BJ (cell line): ENCODE measurements around the gene PRKD2. TPM values are rescaled to one million over a fixed set of nuclear protein-coding genes. Genes with fewer than 3 reads are reported as not detected.

ENCODE experiments used
- CTCF ChIA-PET: fragments of 350-600 bp; formaldehyde crosslinking; extraction: SDS; loops from one replicate; lab custom pipeline; 2021; ENCODE audit warnings: antibody characterized with exemption, inconsistent platforms; lab: Yijun Ruan, JAX
- POLR2A ChIA-PET: fragments of 300-600 bp; sonication (Branson Sonifier 250); formaldehyde crosslinking; extraction: SDS; loops from one replicate; lab custom pipeline; 2021; ENCODE audit warnings: antibody characterized with exemption; lab: Charles Lee
- DNase-seq: peaks from one replicate; pipeline ENCODE4 v3.0.0-alpha.2; 2011; ENCODE audit warnings: low read depth
- H3K27me3 ChIP-seq: 2 replicates; pipeline ENCODE4 v1.6.0; 2011; ENCODE audit warnings: low read length; ENCODE audit not compliant: control insufficient read depth, insufficient read depth
- H3K36me3 ChIP-seq: 2 replicates; pipeline ENCODE4 v1.5.1; 2011; ENCODE audit warnings: low read length; ENCODE audit not compliant: control insufficient read depth, insufficient read depth
- H3K4me3 ChIP-seq: 2 replicates; pipeline ENCODE4 v1.5.1; 2011; ENCODE audit warnings: low read depth, mild to moderate bottlenecking, control low read depth, low read length
- polyA plus RNA-seq: library from polyadenylated mRNA; depleted of rRNA; stranded (reverse); fragments of >200 nt; gene quantifications from 2 replicates; pipeline ENCODE4 v1.2.3, GENCODE V29; 2011
- TF ChIP-seq, protein P1 (sequence below): IDR thresholded peaks from 2 replicates; pipeline ENCODE4 v1.5.1; 2011; ENCODE audit warnings: low read depth, mild to moderate bottlenecking, control low read depth, inconsistent platforms, low read length, moderate library complexity; ENCODE audit not compliant: insufficient read depth

The PRKD2 gene
- polyA plus RNA-seq, 1 experiment, result 19.4 TPM

DNA sequence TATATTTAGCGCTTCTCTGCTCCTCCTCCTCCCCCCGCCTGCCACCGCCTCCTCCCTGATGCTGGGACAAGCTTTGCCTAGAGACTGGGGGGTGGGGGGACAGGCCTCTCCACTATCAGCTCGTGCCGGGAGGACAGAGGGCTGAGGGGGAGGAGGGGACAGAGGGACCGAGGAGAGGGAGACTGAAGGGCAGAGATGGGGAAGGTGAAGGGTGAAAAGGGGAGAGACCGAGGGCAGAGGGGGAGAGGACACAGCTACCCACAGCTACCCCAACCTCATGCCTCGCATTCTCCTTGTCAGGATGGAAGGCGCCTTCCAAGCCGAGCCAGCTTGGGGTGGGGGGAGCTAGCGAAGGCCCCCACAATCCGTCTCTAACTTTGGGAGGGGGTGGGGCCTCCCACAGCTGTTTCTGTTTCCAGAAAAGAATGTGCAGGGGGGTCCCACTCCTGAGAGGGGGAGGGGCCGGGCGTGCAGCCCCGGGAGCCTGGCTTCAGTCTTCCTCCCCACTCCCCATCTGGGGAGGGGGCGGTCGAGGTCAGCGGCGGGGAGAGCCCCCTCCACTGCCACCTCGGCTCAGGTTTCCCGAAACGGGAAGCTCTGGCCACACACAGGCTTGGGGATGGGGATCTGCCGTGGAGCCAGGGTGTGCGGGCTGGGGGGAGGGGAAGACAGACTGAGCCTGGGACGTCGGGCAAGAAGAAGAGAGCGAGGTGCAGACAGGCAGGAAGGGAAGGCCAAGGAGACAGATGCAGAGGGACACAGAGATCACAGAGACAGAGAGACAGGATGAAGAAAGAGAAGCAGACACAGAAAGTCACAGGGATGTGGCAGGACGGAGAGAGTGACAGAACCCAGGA, 57.5 kb downstream of the PRKD2 start:
- TF ChIP-seq, protein P1, sequence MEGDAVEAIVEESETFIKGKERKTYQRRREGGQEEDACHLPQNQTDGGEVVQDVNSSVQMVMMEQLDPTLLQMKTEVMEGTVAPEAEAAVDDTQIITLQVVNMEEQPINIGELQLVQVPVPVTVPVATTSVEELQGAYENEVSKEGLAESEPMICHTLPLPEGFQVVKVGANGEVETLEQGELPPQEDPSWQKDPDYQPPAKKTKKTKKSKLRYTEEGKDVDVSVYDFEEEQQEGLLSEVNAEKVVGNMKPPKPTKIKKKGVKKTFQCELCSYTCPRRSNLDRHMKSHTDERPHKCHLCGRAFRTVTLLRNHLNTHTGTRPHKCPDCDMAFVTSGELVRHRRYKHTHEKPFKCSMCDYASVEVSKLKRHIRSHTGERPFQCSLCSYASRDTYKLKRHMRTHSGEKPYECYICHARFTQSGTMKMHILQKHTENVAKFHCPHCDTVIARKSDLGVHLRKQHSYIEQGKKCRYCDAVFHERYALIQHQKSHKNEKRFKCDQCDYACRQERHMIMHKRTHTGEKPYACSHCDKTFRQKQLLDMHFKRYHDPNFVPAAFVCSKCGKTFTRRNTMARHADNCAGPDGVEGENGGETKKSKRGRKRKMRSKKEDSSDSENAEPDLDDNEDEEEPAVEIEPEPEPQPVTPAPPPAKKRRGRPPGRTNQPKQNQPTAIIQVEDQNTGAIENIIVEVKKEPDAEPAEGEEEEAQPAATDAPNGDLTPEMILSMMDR, result no peak
- DNase-seq, result no peak

DNA sequence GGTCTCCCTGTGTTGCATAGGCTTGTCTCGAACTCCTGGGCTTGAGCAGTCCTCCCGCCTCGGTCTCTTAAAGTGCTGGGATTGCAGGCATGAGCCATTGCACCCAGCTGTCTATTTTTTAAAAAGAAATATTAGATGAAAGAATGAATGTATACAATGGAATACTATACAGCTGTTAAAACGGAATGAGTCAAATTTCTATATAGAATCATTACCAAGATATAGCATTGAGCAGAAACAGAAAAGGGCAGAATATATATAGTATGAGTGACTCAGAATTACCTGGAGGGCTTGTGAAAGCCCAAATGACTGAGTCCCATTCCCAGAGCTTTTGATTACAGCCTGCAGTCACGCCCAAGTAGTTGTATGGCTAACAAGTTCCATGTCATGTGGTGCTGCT, 60.4 kb downstream of the PRKD2 start:
- Histone ChIP-seq H3K4me3 (no peak overlapping the region), H3K36me3 (no peaks in the 10 kb centered on the region; the same call in 1 of the 2 replicates), H3K27me3 (no peaks in the 10 kb centered on the region)
- POLR2A ChIA-PET, result no interaction called here
- CTCF ChIA-PET, result interaction anchor here (0.6 to 11.4 kb wide), 5 partner anchors 12 to 207 kb away, joined by 3 to 347 read pairs (median 4); partner anchors contain the start of genes CALM3 and GNG8
- no peak for DNase-seq
- TF ChIP-seq, protein P1, result no peak

More for the DNA sequence above, 57.5 kb downstream of the PRKD2 start:
- Histone ChIP-seq H3K36me3 (no peaks in the 10 kb centered on the region), H3K4me3 (peak overlapping the region; percentile 75), H3K27me3 (no peaks in the 10 kb centered on the region)
- ChIA-PET CTCF (interaction anchor here (0.6 to 11.4 kb wide), 4 partner anchors 9 to 48 kb away, joined by 3 to 347 read pairs (median 6); partner anchors contain the start of genes CALM3 and GNG8), POLR2A (no interaction called here)

DNA sequence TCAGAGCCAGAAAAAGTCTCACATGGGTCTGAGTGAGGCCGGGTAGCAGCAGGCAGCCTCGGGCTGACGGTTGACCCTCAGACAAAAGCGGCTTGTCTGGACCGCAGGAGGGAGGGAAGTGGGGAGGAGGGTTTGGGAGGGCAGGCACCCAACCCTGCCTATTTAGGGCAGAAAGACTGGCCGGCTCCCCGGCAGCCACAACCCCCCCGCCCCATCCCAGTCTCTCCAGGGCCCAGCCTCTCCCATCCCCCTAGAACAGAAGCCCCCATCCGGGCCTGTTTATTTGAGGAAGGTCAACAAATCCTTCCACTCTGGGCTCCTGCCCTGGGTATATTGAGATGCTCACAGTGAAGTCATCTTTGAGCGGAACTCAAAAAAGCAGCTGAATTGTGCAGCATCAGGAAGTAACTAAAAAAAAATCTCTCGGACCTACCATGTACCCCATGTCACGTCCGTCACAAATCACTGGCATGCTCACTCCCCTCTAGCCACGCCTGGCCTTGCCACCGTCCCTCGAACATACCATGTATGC, 62.2 kb downstream of the PRKD2 start:
- Histone ChIP-seq H3K27me3 (no peaks in the 10 kb centered on the region), H3K36me3 (no peaks in the 10 kb centered on the region; the same call in 1 of the 2 replicates), H3K4me3 (no peak overlapping the region)
- POLR2A ChIA-PET, result no interaction called here
- DNase-seq, result no peak
- CTCF ChIA-PET, result interaction anchor here (1.5 to 11.4 kb wide), 2 partner anchors 15 to 44 kb away, joined by 6 to 347 read pairs; partner anchors contain the start of gene CALM3
- TF ChIP-seq, protein P1, result no peak

DNA sequence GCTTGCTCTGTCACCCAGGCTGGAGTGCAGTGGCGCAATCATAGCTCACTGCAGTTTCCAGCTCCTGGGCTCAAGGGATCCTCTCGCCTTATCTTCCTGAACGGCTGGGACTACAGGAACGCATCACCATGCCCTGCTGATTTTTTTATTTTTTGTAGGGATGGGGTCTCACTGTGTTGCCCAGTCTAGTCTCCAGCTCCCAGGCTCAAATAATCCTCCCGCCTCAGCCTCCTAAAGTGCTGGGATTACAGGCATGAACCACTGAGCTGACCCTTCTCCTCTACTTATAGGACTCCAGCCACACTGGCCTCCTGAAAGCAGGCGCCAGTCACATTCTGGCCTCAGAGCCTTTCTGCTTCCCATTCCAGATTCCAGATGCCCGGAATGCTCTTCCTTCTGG, 66.5 kb downstream of the PRKD2 start:
- Histone ChIP-seq H3K27me3 (no peaks in the 10 kb centered on the region), H3K36me3 (no peaks in the 10 kb centered on the region; the same call in 1 of the 2 replicates), H3K4me3 (no peak overlapping the region)
- CTCF ChIA-PET, result interaction anchor here (1.2 kb wide), 1 partner anchor 9 kb away, joined by 4 read pairs; no protein-coding TSS in a partner anchor
- TF ChIP-seq, protein P1, result no peak
- DNase-seq, result no peak
- POLR2A ChIA-PET, result no interaction called here
